GM19395 (cell line): ENCODE data around the gene TTC14.
"Not testable (repeated sequence)": the region's sequence is repeated elsewhere in the genome, so short reads cannot be mapped to it uniquely, and the experiment has no call there.

ENCODE experiments used
- ATAC-seq: cut with Tn5 transposase; IDR thresholded peaks from one replicate; pipeline ENCODE4 v1.9.1; 2021; ENCODE audit warnings: mild to moderate bottlenecking, moderate library complexity; ENCODE audit not compliant: unreplicated experiment

The TTC14 gene, protein sequence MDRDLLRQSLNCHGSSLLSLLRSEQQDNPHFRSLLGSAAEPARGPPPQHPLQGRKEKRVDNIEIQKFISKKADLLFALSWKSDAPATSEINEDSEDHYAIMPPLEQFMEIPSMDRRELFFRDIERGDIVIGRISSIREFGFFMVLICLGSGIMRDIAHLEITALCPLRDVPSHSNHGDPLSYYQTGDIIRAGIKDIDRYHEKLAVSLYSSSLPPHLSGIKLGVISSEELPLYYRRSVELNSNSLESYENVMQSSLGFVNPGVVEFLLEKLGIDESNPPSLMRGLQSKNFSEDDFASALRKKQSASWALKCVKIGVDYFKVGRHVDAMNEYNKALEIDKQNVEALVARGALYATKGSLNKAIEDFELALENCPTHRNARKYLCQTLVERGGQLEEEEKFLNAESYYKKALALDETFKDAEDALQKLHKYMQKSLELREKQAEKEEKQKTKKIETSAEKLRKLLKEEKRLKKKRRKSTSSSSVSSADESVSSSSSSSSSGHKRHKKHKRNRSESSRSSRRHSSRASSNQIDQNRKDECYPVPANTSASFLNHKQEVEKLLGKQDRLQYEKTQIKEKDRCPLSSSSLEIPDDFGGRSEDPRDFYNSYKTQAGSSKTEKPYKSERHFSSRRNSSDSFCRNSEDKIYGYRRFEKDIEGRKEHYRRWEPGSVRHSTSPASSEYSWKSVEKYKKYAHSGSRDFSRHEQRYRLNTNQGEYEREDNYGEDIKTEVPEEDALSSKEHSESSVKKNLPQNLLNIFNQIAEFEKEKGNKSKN

DNA sequence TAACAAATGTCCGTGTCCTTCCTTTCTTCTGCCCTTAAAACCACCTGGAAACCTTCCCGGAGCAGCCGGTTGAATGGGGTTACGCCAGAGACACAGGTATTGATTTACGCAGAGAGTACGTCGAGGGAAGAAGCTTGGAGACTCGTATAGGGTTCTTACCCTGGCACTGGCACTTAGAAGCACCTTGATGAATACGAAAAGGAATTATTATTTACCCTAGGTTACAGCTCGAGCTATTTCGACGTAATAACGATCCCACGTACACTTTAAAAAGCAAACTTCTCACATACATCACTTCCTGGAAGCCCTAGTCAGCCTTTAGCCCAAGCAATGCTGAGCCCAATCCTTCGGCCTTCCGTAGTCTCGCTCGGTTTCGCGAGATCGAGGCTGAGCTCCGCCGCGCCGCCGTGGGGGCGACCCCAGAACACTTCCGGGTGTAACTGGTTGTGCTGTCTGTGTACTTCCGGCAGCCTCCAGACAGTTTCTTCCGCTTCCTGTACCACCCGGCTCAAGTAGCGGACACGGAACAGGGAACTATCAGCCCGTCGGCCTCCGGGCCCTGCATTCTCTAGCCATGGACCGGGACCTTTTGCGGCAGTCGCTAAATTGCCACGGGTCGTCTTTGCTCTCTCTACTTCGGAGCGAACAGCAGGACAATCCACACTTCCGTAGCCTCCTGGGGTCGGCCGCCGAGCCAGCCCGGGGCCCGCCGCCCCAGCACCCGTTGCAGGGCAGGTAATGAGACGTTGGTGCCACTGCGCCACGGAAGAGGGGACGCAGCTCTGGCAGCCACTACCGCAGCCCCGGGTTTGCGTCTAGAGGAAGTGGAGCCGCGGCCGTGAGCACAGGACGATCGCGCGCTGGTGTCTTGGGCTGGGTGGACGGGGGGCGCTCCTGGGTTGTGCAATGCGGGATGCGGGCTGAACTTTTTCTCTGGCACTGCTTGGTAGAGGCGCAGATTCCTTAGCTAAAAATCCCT is at the start of gene TTC14:
Gene TTC14, plus strand, starts transcription at position 476 of the 979 bp plus-strand sequence. Its CDS starts 99 bp downstream, at position 575.
- ATAC-seq: peak; percentile 98

DNA sequence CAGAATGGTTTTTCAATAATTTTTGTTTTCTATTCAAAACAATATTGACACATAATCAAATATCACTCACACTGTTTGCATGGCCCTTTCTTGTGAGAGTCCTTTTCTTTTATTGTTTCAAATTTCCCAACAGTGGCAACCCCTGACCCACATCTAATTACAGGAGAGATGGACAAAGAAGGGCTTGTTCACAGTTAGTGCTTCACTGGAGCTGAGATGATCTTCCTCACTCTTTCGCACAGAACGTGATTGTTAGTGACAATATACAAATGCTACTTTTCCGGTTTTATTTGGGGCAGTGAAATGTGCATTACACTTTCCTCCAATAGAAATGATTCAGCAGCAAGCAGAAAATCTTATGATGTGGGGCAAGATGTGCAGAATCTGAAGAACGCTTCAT is 38.6 kb upstream of the TTC14 start:
- ATAC-seq: no peak

DNA sequence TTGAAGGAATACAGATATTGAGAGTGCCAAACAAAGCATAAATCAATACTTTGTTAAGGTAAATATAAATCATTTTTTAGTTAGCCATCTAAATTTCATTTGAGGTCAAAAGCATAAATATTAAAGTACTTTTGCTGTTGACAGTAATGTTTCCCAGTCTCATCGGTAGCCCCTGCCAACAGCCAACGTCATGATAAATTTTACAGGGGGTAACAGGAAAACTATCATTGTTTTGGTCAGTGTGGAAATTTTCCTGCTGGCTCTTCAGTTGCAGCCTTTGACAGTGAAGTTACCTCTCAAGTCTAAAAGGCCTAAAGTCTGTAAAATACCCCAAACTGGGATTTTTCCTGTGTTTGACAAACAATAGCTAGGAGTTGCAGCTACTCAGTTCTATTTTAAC is 37.3 kb upstream of the TTC14 start:
- ATAC-seq: no peak

DNA sequence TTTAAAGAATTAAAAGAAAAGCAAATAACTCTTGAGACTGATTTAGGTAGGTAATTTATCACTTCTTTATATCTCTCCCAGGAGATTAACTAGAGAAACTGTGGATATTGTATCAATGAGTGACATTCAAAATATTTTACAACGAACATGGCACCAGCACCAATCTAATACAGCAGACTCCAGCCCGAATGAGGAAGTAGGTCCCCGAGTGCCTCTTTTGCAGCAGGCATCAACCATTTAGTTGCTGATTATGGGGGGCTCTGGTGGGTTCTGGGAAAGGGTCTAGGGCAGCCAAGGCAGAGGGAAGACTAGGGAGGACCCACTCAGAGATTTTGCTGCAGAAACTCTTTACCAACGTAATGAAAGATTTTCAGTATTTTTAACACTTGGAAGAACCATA is 31.7 kb upstream of the TTC14 start:
- no peak for ATAC-seq

DNA sequence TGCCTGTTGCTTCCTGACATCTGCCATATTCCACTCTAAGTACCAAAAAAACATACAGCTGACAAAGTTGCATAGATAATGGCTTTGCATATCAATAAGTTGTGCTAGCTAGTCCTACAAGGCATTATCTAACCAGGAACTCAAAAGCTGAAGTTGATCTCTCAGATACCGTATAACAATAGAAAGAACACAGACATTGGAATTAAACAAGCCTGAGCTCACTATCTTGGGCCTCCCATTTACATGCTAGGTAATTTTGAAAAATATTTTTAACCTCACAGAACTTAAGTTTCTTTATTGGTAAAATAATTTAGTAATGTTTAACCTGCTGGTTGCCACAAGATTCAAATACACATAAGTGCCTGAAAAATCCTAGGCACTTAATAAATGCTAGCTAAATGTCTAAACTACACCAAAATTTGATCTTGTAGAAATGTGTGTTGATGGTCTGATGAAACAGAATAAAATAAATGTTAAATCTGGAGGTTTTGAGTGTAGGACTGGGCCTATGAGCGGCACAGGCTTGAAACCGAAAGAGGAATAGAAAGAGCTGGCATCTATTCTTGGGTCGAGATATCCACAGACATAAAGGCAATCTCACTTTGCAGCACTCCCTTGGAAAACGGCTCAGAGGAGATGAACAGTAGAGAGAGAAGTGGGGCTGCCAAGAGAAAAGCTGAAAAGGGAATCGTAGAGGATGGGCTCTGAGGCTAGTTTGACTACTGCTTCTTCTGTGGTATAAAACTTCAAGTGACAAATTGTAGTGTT is 29.9 kb upstream of the TTC14 start:
- peak; percentile 82 for ATAC-seq

DNA sequence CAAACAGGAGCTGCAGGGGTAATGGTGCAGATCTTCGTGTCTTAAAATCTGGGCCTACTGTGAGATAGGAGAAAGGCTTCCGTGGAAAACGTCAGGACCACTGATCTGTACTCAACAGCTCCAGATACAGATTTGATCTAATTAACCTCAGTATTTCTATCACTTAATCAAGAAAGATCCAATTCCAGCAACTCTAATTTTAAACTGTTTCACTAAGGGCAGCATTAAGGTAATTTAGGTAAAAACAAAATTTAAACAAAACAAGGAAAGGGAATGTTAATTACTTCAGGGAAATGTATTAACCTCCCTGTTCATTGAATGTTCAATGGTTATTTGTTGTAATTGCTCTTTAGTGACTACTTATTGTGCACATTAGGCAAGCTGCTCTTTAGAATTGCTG is 26.4 kb upstream of the TTC14 start:
- ATAC-seq: no peak

DNA sequence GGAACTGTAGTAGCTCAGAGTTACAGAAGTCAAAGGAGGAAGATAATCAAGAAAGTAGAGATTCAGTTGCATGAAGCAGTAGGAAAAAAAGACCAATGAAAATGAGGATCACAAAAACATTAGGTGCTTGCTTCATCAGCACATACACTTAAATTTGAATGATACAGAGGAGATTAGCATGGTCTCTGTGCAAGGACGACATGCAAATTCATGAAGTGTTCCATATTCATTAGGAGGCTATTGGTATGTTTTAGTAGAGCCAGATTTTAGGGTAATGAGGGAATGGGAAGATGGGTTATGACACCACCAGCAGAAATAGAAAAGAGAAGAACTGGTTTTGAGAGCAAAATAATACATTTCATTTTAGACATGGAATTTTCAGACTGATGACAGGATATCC is 21.0 kb upstream of the TTC14 start:
- no peak for ATAC-seq

DNA sequence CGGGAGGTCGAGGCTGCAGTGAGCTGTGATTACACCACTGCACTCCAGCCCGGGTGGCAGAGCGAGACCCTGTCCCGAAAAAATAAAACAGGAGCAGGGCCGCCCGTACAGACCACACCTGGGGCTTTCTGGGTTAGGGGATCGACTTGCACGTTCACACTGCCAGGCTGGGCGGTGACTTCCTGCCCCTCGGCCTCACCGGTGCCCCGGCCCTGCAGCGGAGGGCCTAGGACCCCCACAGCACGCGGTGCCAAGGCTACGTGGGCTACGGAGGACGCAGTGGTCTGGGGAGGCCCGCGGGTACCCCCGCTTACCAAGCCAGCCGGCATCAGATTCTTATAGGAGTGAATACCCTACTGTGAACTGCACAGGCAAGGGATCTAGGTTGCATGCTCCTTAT is 11.6 kb upstream of the TTC14 start:
- ATAC-seq: no peak

DNA sequence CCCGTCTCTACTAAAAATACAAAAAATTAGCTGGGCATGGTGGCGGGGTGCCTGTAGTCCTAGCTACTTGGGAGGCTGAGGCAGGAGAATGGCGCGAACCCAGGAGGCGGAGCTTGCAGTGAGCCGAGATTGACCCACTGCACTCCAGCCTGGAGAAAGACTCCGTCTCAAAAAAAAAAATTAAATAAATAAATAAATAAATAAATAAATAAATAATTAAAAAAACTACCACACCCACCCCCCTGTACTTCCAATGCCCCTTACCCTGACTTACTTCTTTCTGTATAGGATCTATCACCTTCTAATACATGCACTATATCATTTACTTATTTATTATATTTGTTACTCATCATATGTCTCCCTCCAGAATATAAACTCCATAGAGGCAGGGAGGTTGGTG is 8.3 kb upstream of the TTC14 start:
- not testable (repeated sequence) for ATAC-seq

DNA sequence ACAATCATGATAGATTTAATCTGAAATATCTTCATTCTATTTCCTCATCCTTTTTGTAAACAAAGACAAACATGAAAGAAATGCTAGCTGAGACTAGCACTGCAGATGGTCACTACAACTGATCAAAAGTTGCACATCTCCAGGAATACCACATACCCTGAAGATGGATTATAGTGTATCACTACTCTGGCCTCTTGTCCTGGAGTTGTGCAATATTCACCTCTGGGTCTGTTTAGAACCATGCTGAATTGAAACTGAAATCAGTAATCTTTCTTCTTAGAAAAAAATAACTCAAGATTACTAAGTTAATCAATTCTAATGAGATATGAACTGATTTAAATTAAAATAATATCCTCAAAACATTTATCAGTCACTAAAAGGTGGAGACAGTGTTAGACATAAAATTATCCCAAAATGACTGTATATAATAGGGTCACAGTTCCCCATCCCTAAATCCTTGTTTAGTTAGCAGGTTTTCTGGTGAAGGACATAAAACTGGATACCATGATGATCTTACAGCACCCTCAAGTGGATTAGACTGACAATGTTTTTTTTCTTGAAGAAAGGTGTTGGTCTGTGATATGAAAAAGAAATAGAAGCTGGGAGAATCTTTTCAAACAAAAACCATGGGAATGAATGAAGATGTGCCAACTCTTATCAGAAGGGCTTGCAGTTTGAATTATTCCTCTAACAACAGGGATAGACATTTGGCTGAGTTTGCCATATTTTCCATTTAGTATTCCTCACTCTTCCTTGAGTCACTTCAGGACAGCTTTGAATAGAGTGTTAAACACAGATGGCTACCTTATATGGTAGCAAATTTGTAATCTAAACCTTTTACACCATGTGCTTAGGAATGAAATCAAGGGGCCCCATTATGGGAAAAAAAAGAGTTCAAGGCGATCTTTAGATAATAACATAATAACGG is 7.1 kb upstream of the TTC14 start:
- ATAC-seq: peak; percentile 86

DNA sequence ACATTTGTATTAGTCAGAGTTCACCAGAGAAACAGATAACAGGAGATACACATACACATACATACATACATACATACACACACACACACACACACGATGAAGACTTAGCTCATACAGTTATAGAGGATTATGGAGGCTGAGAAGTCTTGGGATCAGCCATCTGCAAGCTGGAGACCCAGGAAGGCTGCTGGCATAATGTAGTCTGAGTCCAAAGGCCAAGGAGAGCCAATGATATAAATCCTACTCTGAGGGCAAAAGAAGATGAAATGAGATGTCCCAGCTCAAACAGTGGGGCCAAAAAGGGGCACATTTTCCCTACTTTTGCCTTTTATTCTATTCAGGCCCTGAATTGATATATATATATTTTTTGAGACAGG is 6.4 kb upstream of the TTC14 start:
- no peak for ATAC-seq

DNA sequence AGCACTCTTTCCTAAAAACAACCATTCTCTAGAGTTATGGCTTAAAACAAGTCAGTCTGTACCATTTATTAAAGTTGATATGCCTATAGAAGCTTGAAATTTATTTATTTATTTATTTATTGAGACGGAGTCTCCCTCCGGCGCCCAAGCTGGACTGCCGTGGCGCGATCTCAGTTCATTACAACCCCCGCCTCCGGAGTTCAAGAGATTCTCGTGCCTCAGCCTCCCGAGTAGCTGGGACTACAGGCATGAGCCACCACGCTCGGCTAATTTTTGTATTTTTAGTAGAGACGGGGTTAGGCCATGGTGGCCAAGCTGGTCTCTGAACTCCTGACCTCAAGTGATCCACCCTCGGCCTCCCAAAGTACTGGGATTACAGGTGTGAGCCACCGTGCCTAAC is 1.5 kb upstream of the TTC14 start:
- ATAC-seq: no peak

DNA sequence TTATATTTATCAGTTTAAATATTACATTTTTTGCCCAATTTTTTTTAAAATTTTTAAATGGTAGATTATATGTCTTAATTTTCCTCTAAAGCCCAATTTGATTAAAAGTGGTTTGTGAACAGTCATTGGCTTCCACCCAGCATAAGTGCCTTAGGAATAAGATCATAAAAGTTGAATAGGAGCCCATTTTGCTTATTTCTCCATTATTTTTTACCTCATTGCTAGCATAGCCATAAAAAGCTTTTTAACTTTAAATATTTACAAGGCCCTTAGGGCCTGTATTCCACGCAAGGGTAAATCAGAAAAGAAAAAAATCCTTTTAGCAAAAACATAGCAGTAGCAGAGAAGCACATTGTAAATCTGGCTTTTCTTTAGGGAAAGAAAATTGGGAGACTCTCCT is 9.0 kb downstream of the TTC14 start:
- no peak for ATAC-seq

DNA sequence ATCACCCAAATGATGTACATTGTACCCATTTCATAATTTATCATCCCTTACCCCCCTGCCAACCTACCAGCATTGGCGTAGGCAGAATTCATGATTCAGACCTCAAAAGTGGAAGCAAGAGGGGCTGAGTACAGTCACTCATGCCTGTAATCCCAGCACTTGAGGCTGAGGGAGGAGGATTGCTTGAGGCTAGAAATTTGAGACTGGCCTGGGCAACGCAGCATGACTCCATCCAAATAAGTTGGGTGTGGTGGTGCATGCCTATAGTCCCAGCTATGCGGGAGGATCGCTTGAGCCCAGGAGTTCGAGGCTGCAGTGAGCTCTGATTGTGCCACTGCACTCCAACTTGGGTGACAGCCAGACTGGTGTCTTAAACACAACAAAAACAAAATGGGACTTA is 10.4 kb downstream of the TTC14 start:
- no peak for ATAC-seq

DNA sequence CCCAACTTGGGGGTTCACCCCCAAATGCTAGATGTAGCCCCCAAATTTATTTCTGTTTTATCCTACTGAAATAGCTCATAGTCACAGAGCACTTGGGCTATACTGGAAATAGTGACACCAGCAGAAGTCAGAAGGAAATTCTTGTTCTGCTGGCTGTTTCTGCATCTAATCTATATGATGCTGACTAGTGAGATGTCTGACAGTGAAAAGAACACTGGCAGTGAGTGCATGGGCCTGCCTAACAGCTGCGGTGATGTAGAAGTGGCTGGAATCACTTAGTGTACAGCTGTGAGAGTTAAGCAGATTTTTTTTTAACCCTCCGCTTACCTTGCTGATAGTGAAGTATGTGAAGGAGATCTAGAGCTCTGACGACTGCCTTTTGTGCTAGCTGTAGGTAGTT is 14.0 kb downstream of the TTC14 start:
- ATAC-seq: no peak

DNA sequence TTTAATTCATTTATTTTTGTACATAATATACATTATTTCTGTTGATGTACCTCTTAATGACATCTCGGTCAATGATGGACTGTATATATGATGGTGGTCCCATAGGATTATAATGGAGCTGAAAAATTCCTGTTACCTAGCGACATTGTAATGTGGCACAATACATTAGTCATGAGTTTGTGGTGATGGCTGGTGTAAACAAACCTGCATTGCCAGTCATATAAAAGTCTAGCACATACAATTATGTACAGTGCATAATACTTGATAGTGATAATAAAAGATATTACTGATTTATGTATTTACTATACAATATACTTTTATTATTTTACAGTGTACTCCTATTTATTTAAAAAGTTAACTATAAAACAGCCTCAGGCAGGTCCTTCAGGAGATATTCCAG is 15.1 kb downstream of the TTC14 start:
- no peak for ATAC-seq

DNA sequence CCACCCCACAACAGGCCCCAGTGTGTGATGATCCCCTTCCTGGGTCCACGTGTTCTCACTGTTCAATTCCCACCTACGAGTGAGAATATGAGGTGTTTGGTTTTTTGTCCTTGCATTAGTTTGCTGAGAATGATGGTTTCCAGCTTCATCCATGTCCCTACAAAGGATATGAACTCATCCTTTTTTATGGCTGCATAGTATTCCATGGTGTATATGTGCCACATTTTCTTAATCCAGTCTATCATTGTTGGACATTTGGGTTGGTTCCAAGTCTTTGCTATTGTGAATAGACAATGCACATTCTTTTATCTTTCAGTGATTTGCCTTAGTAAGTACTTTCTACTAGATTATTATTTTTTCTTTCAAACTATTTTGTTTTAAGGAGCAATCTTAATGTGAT is 16.6 kb downstream of the TTC14 start:
- not testable (repeated sequence) for ATAC-seq

DNA sequence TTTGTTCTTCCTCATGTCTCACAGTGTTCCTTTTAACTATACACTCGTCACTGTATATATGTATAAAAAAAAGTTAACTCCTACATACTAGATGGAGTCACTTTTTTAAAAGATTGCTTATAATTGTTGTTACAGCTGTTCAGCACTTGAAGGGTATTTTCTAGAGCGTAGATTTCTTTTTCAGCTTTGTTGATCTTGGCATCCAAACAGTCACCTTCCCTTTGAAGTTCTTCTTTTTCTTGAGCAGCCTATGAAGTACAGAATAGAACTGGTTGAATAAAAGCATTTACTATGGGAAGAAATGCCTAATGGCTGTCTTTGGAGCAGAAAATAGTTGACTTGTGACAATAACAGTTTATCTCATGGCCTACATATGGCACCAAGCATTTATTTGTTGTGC is 17.8 kb downstream of the TTC14 start:
- ATAC-seq: no peak

DNA sequence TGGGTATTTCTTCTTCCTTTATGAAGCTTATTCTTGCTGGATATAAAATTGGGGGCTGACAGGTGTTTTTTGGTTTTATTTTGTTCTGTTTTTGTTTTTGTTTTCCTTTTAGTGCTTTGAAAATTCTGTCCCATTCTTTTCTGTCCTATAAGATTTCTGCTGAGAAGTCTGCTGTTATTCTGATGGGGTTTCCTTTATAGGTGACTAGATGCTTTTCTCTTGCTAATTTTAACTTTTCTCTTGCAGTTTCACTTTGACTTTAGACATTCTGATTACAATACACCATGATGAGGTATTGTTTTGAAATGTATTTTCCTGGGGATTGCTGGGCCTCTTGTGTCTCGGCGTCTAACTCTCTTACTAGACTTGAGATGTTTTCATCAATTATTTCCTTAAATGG is 22.8 kb downstream of the TTC14 start:
- ATAC-seq: peak; percentile 63
